Choroid plexus epithelial cell (primary cell): Measurements from ENCODE around the gene RBMS3.

Experiments used
- DNase-seq: peaks from one replicate; pipeline ENCODE4 v3.0.0-alpha.2; 2010; ENCODE audit warnings: low read depth
- H3K4me3 ChIP-seq: 2 replicates; pipeline ENCODE4 v1.5.1; 2011; ENCODE audit warnings: low read depth, mild to moderate bottlenecking, control low read depth, low read length, moderate library complexity
- CTCF ChIP-seq: conservative IDR thresholded peaks from 2 replicates; pipeline ENCODE4 v1.5.1; 2011; ENCODE audit warnings: low read depth, mild to moderate bottlenecking, control low read depth, inconsistent platforms, low read length, moderate library complexity

The RBMS3 gene

GRCh38 chr3:29441422-29441821, 160.6 kb downstream of the RBMS3 start:
- H3K4me3 ChIP-seq, result no peak overlapping the region
- no peak for DNase-seq
- TF ChIP-seq CTCF, result no peak

- no peak for TF ChIP-seq CTCF
- no peak overlapping the region for H3K4me3 ChIP-seq
- DNase-seq, result no peak
Measured at GRCh38 chr3:29447946-29448627, 167.2 kb downstream of the RBMS3 start.

- no peak for DNase-seq
- TF ChIP-seq CTCF, result no peak
- H3K4me3 ChIP-seq, result no peak overlapping the region
Measured at GRCh38 chr3:29451920-29452319, 171.0 kb downstream of the RBMS3 start.

GRCh38 chr3:29452934-29453283, 172.0 kb downstream of the RBMS3 start:
- no peak overlapping the region for H3K4me3 ChIP-seq
- TF ChIP-seq CTCF, result no peak
- no peak for DNase-seq

- no peak overlapping the region for H3K4me3 ChIP-seq
- DNase-seq, result no peak
- TF ChIP-seq CTCF, result no peak
Measured at GRCh38 chr3:29453284-29454001, 172.6 kb downstream of the RBMS3 start.

- H3K4me3 ChIP-seq, result no peak overlapping the region
- DNase-seq, result no peak
- TF ChIP-seq CTCF, result no peak
Measured at GRCh38 chr3:29454161-29454611, 173.3 kb downstream of the RBMS3 start.

GRCh38 chr3:29456901-29457300, 176.0 kb downstream of the RBMS3 start:
- H3K4me3 ChIP-seq, result no peak overlapping the region
- no peak for DNase-seq
- no peak for TF ChIP-seq CTCF
